ENCODE data around the gene FAM120B.

- TF ChIP-seq POLR2AphosphoS5 (IDR thresholded peaks at IDR 0.05; ENCODE audit: borderline replicate concordance, low read depth, low read length) = no peak
- no peak for TF ChIP-seq EZH2 (IDR thresholded peaks at IDR 0.05)
- no peak for TF ChIP-seq FOXP2 (optimal IDR thresholded peaks at IDR 0.05; ENCODE audit: control extremely low read depth, extremely low read length, insufficient read depth)
Measured at GRCh38 chr6:170355661-170356060, 49.1 kb downstream of the FAM120B start.

Data from SK-N-MC (cell line).